DOHH2 (cell line): ENCODE measurements around the gene MGMT.

Source experiments
- H3F3A ChIP-seq: fragments of 200-600 bp; sonication (generic), shearing (Covaris generic); 2 replicates; pipeline ENCODE4 v1.6.0; 2016; ENCODE audit warnings: antibody characterized with exemption, mild to moderate bottlenecking; ENCODE audit not compliant: control insufficient read depth, insufficient read depth
- H3K27ac ChIP-seq: fragments of 200-600 bp; sonication (generic); 2 replicates; pipeline ENCODE4 v1.5.1; 2014; ENCODE audit warnings: low read depth, mild to moderate bottlenecking, low read length, moderate library complexity
- H3K27me3 ChIP-seq: fragments of 200-600 bp; sonication (generic); 2 replicates; pipeline ENCODE4 v1.6.1; 2014; ENCODE audit warnings: mild to moderate bottlenecking, low read length, mixed read lengths; ENCODE audit not compliant: control insufficient read depth
- H3K36me3 ChIP-seq: fragments of 200-600 bp; sonication (generic); 2 replicates; pipeline ENCODE4 v1.6.1; 2014; ENCODE audit warnings: mild to moderate bottlenecking, low read length, moderate library complexity, mixed read lengths; ENCODE audit not compliant: control insufficient read depth
- H3K4me1 ChIP-seq: fragments of 200-600 bp; sonication (generic); 2 replicates; pipeline ENCODE4 v1.6.1; 2014; ENCODE audit warnings: mild to moderate bottlenecking, low read length, mixed read lengths; ENCODE audit not compliant: control insufficient read depth
- H3K4me2 ChIP-seq: fragments of 200-600 bp; sonication (generic); 2 replicates; pipeline ENCODE4 v1.6.0; 2014; ENCODE audit warnings: mild to moderate bottlenecking, low read length, moderate library complexity
- H3K4me3 ChIP-seq: fragments of 200-600 bp; sonication (generic); 2 replicates; pipeline ENCODE4 v1.5.1; 2014; ENCODE audit warnings: mild to moderate bottlenecking, low read length, mixed read lengths
- H3K79me2 ChIP-seq: fragments of 200-600 bp; sonication (generic); 2 replicates; pipeline ENCODE4 v1.6.1; 2014; ENCODE audit warnings: mild to moderate bottlenecking, low read length, mixed read lengths; ENCODE audit not compliant: control insufficient read depth
- H3K9me2 ChIP-seq: fragments of 200-600 bp; sonication (generic); replicated peaks from 2 replicates; pipeline ENCODE4 v1.6.1; 2014; ENCODE audit warnings: mild to moderate bottlenecking, low read length, mixed read lengths; ENCODE audit not compliant: control insufficient read depth
- H3K9me3 ChIP-seq: fragments of 200-600 bp; sonication (generic); 2 replicates; pipeline ENCODE4 v1.6.1; 2014; ENCODE audit warnings: antibody characterized with exemption, low read length, mixed read lengths; ENCODE audit not compliant: control insufficient read depth, insufficient read depth
- H4K20me1 ChIP-seq: fragments of 200-600 bp; sonication (generic); 2 replicates; pipeline ENCODE4 v1.6.0; 2014; ENCODE audit warnings: low read depth, mild to moderate bottlenecking, antibody characterized with exemption, low read length, moderate library complexity; ENCODE audit not compliant: control insufficient read depth, insufficient read depth
- EZH2phosphoT487 ChIP-seq: fragments of 200-600 bp; sonication (generic); IDR thresholded peaks from 2 replicates; pipeline ENCODE4 v1.6.1; 2017; ENCODE audit warnings: borderline replicate concordance, mild to moderate bottlenecking, antibody characterized with exemption, low read length, moderate library complexity, mixed read lengths
- TF ChIP-seq, protein P1 (sequence below): fragments of 200-600 bp; sonication (generic); IDR thresholded peaks from one replicate; pipeline ENCODE4 v1.5.1; 2014; ENCODE audit warnings: antibody characterized with exemption, mild to moderate bottlenecking, low read depth, low read length; ENCODE audit not compliant: poor library complexity, severe bottlenecking

MGMT gene

DNA sequence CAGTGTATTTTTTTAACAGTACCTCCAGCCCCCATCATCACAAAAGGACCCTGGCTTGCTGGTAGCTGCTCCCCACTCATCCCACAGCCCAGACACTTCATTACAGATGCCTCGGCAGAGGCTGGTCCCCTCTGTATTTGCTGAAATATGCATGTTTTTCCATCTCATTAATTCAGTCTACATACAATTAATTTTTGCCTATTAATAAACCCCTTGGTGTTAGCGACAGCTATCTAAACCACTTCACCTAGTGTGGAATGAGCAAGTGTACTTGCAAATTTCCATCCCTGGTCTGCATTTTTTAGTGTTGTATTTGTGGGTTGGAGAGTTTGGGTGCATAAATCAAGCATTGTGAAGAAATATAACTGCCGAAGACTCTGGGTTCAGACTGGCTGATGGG lies 216.9 kb downstream of the MGMT start:
- TF ChIP-seq EZH2phosphoT487, result no peak
- TF ChIP-seq, protein P1, sequence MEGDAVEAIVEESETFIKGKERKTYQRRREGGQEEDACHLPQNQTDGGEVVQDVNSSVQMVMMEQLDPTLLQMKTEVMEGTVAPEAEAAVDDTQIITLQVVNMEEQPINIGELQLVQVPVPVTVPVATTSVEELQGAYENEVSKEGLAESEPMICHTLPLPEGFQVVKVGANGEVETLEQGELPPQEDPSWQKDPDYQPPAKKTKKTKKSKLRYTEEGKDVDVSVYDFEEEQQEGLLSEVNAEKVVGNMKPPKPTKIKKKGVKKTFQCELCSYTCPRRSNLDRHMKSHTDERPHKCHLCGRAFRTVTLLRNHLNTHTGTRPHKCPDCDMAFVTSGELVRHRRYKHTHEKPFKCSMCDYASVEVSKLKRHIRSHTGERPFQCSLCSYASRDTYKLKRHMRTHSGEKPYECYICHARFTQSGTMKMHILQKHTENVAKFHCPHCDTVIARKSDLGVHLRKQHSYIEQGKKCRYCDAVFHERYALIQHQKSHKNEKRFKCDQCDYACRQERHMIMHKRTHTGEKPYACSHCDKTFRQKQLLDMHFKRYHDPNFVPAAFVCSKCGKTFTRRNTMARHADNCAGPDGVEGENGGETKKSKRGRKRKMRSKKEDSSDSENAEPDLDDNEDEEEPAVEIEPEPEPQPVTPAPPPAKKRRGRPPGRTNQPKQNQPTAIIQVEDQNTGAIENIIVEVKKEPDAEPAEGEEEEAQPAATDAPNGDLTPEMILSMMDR, result no peak
- H3K4me1 ChIP-seq, result peaks cover 14% of the 10 kb centered on the region
- H3K79me2 ChIP-seq, result no peaks in the 10 kb centered on the region
- no peak overlapping the region for H3K27ac ChIP-seq
- H3F3A ChIP-seq, result no peaks in the 10 kb centered on the region
- no peaks in the 10 kb centered on the region for H4K20me1 ChIP-seq
- H3K36me3 ChIP-seq, result no peaks in the 10 kb centered on the region
- no peaks in the 10 kb centered on the region for H3K27me3 ChIP-seq
- H3K9me2 ChIP-seq, result no peaks in the 10 kb centered on the region
- no peak overlapping the region for H3K4me3 ChIP-seq
- H3K4me2 ChIP-seq, result no peak overlapping the region
- no peaks in the 10 kb centered on the region for H3K9me3 ChIP-seq

DNA sequence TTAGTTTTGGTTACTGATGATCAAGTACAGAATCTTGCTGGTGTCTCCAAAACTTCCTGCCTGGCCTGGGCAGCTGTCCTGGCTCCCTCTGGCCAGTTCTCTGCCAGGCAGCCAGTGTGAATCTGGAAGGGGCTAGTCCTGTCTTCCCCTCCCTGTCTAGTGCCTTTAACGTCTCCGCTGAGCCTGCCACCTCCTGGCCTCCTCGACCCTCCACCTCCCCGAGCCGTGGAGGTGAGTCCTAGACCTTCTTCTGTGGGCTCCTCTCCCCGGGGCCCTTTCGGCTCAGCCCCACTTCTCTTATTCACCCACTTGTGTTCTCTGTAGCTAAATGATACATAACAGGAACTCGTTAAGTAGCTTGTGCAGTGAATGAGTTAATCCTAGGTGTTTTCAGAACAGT lies 218.2 kb downstream of the MGMT start:
- no peak overlapping the region for H3K4me2 ChIP-seq
- TF ChIP-seq EZH2phosphoT487, result no peak
- TF ChIP-seq, protein P1, result no peak
- no peak overlapping the region for H3K27ac ChIP-seq
- no peaks in the 10 kb centered on the region for H3F3A ChIP-seq
- H3K36me3 ChIP-seq, result no peaks in the 10 kb centered on the region
- no peaks in the 10 kb centered on the region for H4K20me1 ChIP-seq
- H3K4me1 ChIP-seq, result peaks cover 14% of the 10 kb centered on the region
- no peaks in the 10 kb centered on the region for H3K79me2 ChIP-seq
- no peaks in the 10 kb centered on the region for H3K9me3 ChIP-seq
- H3K4me3 ChIP-seq, result no peak overlapping the region
- H3K27me3 ChIP-seq, result no peaks in the 10 kb centered on the region
- no peaks in the 10 kb centered on the region for H3K9me2 ChIP-seq

- TF ChIP-seq, protein P1, result no peak
- no peak for TF ChIP-seq EZH2phosphoT487
- Histone ChIP-seq H3K9me3 (no peaks in the 10 kb centered on the region), H4K20me1 (no peaks in the 10 kb centered on the region), H3K36me3 (no peaks in the 10 kb centered on the region), H3K79me2 (no peaks in the 10 kb centered on the region), H3K4me2 (no peak overlapping the region), H3K4me1 (no peaks in the 10 kb centered on the region), H3K27me3 (no peaks in the 10 kb centered on the region), H3K27ac (no peak overlapping the region), H3K4me3 (no peak overlapping the region), H3K9me2 (no peaks in the 10 kb centered on the region), H3F3A (no peaks in the 10 kb centered on the region)
Measured at GRCh38 chr10:129689671-129690071, 222.6 kb downstream of the MGMT start.
